Thyroid gland (tissue), 4 donors: ENCODE results near the gene PLA2G3.

ENCODE experiments used
- POLR2A ChIP-seq, 2 donors: fragments of 450-650 bp; IDR thresholded peaks; one replicate each; pipeline ENCODE4 v1.6.1; 2017; ENCODE audit warnings: antibody characterized with exemption in 2 of 2, mild to moderate bottlenecking in 2 of 2, moderate library complexity in 1 of 2
- TF ChIP-seq, protein P1 (sequence below), 6 experiments: fragments of 200-600 bp in 3 of 6; fragments of 450-650 bp in 3 of 6; sonication (generic) in 3 of 6; IDR thresholded peaks; one replicate each; pipeline ENCODE4 v1.5.1; 2016 to 2019; ENCODE audit warnings: antibody characterized with exemption in 6 of 6, mild to moderate bottlenecking in 2 of 6, inconsistent platforms in 1 of 6, moderate library complexity in 1 of 6

DNA sequence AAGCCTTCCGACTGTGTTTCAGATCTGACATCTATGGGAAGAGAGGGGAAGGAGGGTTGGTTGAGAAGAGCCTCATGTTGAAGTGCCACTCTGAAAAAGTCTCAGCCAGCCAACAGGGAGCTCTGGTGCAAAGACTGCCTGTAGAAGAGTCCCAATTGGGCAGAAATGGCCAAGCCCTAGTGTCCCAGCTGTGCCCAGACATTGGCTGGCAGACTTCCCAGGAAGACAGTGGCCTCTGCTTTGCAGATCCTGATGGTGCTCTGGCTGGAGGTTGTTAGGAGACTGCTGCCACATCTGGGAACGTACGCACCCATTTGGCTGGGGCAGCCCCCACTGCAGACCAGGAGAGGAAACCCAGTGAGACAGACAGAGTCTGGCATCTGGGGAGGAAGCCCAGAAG is 3.2 kb upstream of the PLA2G3 start:
- TF ChIP-seq POLR2A (IDR thresholded peaks at IDR 0.05): peak in 1 of 2 donors; percentile 22
- TF ChIP-seq, protein P1, sequence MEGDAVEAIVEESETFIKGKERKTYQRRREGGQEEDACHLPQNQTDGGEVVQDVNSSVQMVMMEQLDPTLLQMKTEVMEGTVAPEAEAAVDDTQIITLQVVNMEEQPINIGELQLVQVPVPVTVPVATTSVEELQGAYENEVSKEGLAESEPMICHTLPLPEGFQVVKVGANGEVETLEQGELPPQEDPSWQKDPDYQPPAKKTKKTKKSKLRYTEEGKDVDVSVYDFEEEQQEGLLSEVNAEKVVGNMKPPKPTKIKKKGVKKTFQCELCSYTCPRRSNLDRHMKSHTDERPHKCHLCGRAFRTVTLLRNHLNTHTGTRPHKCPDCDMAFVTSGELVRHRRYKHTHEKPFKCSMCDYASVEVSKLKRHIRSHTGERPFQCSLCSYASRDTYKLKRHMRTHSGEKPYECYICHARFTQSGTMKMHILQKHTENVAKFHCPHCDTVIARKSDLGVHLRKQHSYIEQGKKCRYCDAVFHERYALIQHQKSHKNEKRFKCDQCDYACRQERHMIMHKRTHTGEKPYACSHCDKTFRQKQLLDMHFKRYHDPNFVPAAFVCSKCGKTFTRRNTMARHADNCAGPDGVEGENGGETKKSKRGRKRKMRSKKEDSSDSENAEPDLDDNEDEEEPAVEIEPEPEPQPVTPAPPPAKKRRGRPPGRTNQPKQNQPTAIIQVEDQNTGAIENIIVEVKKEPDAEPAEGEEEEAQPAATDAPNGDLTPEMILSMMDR (IDR thresholded peaks at IDR 0.05): no peak
